Measurements from ENCODE around the gene IRF9.

Gene IRF9

GRCh38 chr14:24160850-24161804, at the start of gene IRF9:
Gene IRF9 (plus strand): TSS chr14:24161265. CDS start chr14:24162145, 880 bp downstream.
- in situ Hi-C loops (cut with MboI; ENCODE audit: low sequenced_read_pairs) = no loop called here

GRCh38 chr14:24113379-24113800, 47.7 kb upstream of the IRF9 start:
- in situ Hi-C loops (cut with MboI; ENCODE audit: low sequenced_read_pairs) = no loop called here

- in situ Hi-C loops (cut with MboI; ENCODE audit: low sequenced_read_pairs) = no loop called here
Measured at GRCh38 chr14:24113801-24114531, 47.1 kb upstream of the IRF9 start.

GRCh38 chr14:24114532-24115421, 46.3 kb upstream of the IRF9 start, which contains the start of the genes DCAF11 and NRL:
Gene DCAF11 (plus strand): TSS chr14:24114777. CDS start chr14:24115595, 818 bp downstream.
Gene NRL (minus strand): TSS chr14:24114949. CDS start chr14:24082848, 32,101 bp downstream.
- in situ Hi-C loops (cut with MboI; ENCODE audit: low sequenced_read_pairs) = no loop called here

- in situ Hi-C loops (cut with MboI; ENCODE audit: low sequenced_read_pairs) = no loop called here
Measured at GRCh38 chr14:24115422-24116127, 45.5 kb upstream of the IRF9 start.

GRCh38 chr14:24116128-24116814, 44.8 kb upstream of the IRF9 start:
- in situ Hi-C loops (cut with MboI; ENCODE audit: low sequenced_read_pairs) = no loop called here

GRCh38 chr14:24117179-24117578, 43.9 kb upstream of the IRF9 start:
- in situ Hi-C loops (cut with MboI; ENCODE audit: low sequenced_read_pairs) = no loop called here

- in situ Hi-C loops (cut with MboI; ENCODE audit: low sequenced_read_pairs) = no loop called here
Measured at GRCh38 chr14:24119691-24120090, 41.4 kb upstream of the IRF9 start.

- in situ Hi-C loops (cut with MboI; ENCODE audit: low sequenced_read_pairs) = no loop called here
Measured at GRCh38 chr14:24121210-24121609, 39.9 kb upstream of the IRF9 start.

- in situ Hi-C loops (cut with MboI; ENCODE audit: low sequenced_read_pairs) = no loop called here
Measured at GRCh38 chr14:24122416-24122815, 38.6 kb upstream of the IRF9 start.

- in situ Hi-C loops (cut with MboI; ENCODE audit: low sequenced_read_pairs) = no loop called here
Measured at GRCh38 chr14:24122898-24123297, 38.2 kb upstream of the IRF9 start.

GRCh38 chr14:24123424-24124417, 37.3 kb upstream of the IRF9 start:
- in situ Hi-C loops (cut with MboI; ENCODE audit: low sequenced_read_pairs) = no loop called here

- in situ Hi-C loops (cut with MboI; ENCODE audit: low sequenced_read_pairs) = no loop called here
Measured at GRCh38 chr14:24126939-24127338, 34.1 kb upstream of the IRF9 start.

- in situ Hi-C loops (cut with MboI; ENCODE audit: low sequenced_read_pairs) = no loop called here
Measured at GRCh38 chr14:24127673-24128072, 33.4 kb upstream of the IRF9 start.

GRCh38 chr14:24129410-24129998, 31.6 kb upstream of the IRF9 start:
- in situ Hi-C loops (cut with MboI; ENCODE audit: low sequenced_read_pairs) = no loop called here

GRCh38 chr14:24130380-24130716, 30.7 kb upstream of the IRF9 start, which contains the start of gene FITM1:
Gene FITM1 (plus strand): TSS chr14:24130659. CDS start chr14:24131564, 905 bp downstream.
- in situ Hi-C loops (cut with MboI; ENCODE audit: low sequenced_read_pairs) = no loop called here

- in situ Hi-C loops (cut with MboI; ENCODE audit: low sequenced_read_pairs) = no loop called here
Measured at GRCh38 chr14:24130717-24131548, 30.1 kb upstream of the IRF9 start.
